ENCODE results near the gene FNDC5.
A peak's percentile ranks its signal among the peaks of the same experiment; 100 is the strongest.

The FNDC5 gene

DNA sequence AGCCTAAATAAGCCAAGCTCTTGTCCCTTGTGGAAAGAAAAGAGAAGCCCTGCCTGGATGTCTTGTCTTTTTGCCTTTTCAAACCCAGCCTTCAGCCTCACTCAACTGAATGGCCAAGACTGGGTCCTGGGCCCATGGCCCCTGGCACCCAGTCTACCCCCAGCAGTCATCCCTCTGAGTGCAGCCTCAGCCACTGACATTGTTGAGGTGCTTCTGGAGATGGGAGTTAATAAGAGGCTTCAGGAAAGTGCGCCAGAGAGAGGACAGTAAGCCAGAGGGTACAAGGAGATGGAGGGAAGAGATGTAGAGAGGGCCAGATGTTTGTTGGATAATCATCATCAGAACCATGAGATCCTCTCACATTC lies 6.8 kb downstream of the FNDC5 start:
- DNase-seq, result no peak

GRCh38 chr1:32863218-32863880 lies 7.4 kb downstream of the FNDC5 start:
- no peak for DNase-seq

- no peak for DNase-seq
These were observed 8.6 kb downstream of the FNDC5 start for GRCh38 chr1:32861904-32862695.

DNA sequence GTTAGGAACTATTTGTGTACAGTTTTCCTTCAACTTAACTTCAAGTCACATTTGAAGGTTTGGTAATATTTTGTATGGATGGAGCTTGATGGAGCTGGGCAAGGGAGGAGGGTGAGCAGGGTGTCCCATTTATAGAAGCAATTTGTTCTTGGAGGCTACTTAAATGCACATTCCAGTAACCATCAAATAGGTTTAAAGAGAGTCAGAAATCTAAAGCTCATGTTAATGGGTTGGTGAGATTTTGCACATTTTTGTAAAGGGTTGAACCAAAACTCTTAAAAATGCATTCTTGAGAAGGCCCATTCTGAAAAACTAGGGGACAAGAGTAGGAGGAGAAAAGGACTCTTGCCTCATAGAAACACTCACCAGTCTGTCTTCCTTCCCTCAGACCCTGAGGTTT lies 10.1 kb downstream of the FNDC5 start:
- DNase-seq, result no peak

DNA sequence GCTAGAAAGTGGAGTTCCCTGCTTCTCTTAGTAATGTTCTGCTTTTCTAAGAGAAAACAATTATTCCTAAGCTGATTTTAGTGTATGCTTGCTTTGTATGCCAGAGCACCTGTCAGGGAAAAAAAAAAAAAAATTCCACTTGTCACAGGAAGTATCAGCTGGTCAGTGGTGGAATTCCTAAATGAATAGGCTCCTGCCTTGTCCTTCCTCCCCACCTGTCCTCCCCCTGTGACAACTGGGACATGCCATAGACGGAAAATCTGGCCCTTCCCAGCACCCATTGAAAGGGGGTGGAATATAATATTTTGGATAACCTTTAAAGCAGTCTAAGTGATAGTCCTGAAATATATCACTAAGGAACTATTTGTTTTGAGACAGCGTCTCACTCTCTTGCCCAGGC lies 10.8 kb downstream of the FNDC5 start:
- DNase-seq, result no peak

DNA sequence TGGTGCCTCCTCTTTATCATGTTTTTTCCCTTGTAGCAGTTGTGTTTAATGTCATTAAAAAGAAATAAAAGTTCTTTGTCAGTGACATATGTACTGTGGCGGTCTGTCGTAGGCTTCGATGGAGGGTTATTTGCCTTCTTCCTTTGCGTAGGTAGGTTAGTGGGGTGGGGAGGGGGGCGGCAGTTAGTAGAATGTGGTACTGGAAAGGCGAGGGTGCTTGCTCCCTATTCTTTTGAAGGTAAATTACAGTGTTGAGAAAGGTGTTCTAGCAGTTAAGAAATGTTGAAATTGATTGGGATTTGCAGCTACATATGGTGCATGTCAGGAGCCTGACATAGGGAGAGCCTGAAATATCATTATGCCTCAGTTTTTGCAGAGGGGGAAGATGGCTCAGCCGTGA lies 11.9 kb downstream of the FNDC5 start:
- DNase-seq, result no peak

GRCh38 chr1:32858136-32858535 lies 12.6 kb downstream of the FNDC5 start:
- no peak for DNase-seq

GRCh38 chr1:32855861-32856617 lies 14.7 kb downstream of the FNDC5 start:
- no peak for DNase-seq

DNA sequence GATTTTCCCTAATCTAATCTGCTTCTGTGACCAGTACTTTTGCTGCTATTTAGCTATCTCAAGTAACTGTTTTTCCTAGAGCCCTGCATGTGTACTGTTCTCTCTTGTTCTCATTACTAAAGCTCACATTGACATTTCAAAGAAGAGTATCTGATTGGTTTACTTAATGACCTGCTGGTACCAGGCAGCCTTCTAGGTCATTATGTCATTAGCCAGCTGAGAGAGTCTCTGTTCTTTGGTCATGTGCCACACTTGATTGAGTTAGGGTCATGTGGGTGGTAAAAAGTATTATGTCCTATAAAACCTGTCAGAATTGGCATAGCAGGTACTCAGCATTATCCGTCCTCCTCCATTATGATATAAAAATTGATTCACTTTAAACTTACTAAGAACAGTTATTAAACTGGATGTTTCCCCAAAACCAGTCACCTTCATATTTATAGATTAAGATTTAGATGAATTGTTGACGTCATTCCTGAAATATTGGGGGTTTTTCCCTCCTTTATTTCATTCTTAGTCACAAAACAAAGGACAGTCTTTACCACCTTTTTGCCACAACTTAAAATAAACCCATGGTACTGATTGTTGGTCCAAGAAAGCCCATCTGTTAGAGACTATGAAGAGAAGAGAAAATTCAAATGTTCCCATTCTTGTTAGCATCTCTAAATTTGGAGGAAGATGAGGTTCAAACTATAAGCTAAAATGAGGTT lies 22.2 kb downstream of the FNDC5 start:
- DNase-seq, result no peak

DNA sequence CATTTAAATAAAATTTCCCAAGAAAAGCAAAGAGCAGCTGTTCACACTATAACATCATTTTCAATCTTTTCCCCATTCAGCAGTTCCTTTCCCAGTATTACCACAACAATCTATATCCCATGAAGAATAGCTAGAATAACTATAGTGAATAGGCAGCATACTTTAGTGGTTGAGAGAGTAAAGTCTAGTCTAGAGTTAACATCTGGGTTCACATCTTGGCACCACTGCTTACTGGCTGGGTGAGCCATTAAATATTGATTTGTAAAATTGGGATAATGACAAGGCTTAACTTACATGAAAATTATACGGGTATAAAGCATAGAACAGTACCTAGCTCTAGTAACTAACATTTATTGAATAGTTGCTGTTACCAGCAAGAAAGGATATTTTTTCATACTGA lies 38.8 kb downstream of the FNDC5 start:
- no peak for DNase-seq

DNA sequence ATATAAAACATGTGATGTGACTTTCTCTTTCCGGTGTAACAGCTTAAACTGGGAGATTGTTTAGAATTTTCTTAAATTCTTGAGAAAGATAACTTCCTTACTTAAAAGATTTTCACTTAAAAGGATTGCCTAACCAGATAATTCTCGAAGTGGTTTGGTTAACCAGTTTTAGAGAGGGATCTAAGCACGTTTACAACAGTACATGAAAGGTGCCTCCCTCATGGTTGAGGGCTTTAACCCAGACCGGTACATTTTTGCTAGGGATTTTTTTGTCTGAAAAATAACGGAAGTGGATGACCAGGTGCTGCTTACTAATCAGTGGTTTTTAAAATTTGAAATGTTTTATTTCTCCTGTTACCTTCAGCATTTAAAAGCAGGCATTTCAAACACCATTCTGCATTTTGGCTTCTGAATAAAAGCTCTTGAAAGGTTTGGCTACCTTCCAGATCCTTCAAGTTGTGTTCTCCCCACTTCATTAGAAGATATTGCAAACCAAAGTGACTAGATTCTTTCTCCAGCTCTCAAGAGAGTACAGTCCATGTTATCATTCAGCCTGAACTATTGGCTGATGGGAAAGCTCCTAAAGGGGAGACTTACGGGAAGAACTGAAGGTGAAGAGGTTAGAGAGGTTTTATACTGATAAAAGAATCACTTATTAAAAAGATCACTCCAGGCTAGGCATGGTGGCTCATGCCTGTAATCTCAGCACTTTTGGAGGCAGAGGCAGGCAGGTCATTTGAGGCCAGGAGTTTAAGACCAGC lies 40.4 kb downstream of the FNDC5 start:
- no peak for DNase-seq

DNA sequence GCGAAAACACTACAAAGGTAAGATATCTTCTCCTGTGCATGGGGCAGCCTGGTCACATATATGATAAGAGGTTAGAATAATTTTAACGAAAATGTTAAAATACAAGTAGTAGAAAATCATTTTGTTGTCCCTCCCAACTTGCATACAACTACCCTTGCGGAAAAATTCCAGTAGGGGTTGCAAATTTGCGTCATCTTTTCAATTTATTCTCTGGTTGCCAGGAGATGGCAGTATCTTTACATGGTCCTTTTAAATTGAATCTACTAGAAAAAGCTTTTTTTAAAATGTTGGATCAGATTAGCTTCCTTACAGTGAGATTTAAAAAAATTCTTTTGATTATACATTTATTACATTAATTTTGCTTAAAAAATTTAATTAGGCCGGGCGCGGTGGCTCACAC lies 42.4 kb downstream of the FNDC5 start:
- no peak for DNase-seq

GRCh38 chr1:32825181-32825580 lies 45.5 kb downstream of the FNDC5 start:
- DNase-seq, result no peak

DNA sequence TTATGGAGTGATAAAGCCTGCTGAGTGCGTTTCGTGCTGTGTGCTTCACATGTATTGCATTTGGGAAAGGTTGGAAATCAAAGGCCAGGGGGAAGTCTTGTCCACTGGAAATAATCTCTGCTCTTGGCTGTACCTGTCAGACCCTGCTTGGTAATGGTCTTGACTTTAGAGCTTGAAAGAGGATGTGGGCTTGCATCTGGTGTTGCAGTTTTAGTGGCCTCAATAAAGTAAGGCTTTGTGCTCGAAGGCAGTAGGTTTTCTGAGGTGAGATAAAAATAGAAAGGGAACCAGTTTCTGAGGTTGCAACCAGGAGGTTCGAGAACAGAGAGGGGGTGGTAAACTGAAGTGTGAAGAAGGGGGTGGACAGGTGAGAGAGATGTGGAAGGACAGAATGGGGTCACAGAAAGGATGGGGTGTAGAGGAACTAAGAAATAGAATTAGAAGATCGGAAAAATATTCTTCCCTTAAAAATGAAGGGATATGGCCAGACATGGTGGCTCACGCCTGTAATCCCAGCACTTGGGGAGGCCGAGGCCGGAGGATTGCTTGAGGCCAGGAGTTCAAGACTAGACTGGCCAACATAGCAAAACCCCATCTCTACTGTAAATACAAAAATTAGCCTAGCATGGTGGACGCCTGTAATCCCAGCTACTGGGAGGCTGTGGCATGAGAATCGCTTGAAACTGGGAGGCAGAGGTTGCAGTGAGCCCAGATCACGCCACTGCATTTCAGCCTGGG lies 51.7 kb downstream of the FNDC5 start:
- DNase-seq, result peak; percentile 13

GRCh38 chr1:32817815-32818786 lies 52.6 kb downstream of the FNDC5 start:
- DNase-seq, result peak; percentile 35

DNA sequence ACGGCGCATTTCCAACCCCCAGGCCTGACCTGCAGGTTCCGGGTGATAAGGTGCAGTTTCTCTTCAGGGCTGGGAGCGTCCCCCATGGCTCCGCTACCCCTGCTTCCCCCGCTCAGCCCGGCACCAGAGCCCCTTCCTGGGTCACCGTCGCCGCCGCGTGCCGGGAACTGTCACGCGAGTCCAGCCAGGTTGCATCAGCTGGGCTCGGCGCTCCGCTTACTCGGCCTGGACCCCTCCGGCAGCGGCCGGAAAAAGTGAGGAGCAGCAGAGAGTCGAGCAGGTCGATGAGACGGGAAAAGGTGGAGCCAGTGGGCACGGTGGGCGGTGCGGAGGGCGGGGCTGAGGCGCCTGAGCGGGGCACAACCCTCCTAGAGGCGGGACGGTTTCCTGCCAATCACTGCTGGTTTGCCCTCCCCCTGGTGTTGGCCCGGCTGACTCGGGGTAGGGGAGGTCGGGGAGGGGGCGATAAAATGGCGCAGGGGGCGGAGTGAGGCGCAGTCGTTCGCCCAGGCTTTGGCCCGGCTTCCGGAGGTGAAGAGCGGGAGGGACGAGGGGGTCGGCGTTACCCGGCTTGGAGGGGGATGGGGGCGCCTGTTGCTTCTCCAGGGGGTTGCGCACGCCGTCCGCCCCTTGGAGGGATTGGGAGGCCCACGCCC lies 53.4 kb downstream of the FNDC5 start, which contains the start of the genes S100PBP and YARS1:
Gene S100PBP, plus strand, starts transcription at position 495 of the 656 bp plus-strand sequence. CDS start 8,447 bp downstream, outside the sequence.
Gene YARS1, minus strand, starts transcription at position 200 of the 656 bp plus-strand sequence. Its CDS starts 114 bp downstream, at position 86.
- peak; percentile 100 for DNase-seq

DNA sequence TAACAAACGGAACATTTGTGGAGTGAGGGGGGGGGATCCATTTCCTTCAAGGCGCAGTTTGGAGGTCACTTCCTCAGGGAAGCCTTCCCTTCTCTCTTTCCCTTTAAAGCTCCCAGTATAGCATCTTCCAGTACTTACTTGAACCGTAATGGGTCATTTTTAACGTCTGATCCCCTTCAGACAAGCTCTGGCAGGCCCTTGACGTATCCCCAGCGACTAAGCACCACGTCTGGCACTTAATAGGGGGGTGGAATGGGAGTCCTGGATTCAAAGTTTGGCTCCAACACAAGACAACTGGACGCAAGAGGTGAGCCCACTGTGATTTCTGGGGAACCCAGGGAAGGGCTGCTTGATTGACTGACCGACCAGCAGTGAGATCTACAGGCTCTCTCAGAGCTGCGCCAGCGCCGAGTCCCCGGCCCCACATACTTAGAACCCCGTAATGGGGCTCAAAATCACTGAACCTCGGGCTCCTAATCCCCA lies 54.0 kb downstream of the FNDC5 start:
- DNase-seq, result no peak

- no peak for DNase-seq
These were observed 56.6 kb downstream of the FNDC5 start for GRCh38 chr1:32813941-32814739.
